GM10248 (cell line): ENCODE data around the gene SHPK.

ENCODE experiments used
- CTCF ChIA-PET: fragments of 300-600 bp; sonication (Branson Sonifier 250); formaldehyde crosslinking; extraction: SDS; loops from one replicate; lab custom pipeline; 2021; ENCODE audit warnings: antibody characterized with exemption; lab: Yijun Ruan, JAX
- POLR2A ChIA-PET: fragments of 350-650 bp; sonication (Branson Sonifier 250); formaldehyde crosslinking; extraction: SDS; loops from one replicate; lab custom pipeline; 2020; ENCODE audit warnings: antibody characterized with exemption; lab: Yijun Ruan, JAX
- DNase-seq: peaks from one replicate; pipeline ENCODE4 v3.0.0; 2012; ENCODE audit errors: extremely low spot score
- TF ChIP-seq, protein P1 (sequence below): IDR thresholded peaks from 2 replicates; pipeline ENCODE4 v1.5.1; 2012; ENCODE audit warnings: mild to moderate bottlenecking, low read depth; ENCODE audit errors: extremely low read depth, missing control alignments, control extremely low read depth

Gene SHPK

DNA sequence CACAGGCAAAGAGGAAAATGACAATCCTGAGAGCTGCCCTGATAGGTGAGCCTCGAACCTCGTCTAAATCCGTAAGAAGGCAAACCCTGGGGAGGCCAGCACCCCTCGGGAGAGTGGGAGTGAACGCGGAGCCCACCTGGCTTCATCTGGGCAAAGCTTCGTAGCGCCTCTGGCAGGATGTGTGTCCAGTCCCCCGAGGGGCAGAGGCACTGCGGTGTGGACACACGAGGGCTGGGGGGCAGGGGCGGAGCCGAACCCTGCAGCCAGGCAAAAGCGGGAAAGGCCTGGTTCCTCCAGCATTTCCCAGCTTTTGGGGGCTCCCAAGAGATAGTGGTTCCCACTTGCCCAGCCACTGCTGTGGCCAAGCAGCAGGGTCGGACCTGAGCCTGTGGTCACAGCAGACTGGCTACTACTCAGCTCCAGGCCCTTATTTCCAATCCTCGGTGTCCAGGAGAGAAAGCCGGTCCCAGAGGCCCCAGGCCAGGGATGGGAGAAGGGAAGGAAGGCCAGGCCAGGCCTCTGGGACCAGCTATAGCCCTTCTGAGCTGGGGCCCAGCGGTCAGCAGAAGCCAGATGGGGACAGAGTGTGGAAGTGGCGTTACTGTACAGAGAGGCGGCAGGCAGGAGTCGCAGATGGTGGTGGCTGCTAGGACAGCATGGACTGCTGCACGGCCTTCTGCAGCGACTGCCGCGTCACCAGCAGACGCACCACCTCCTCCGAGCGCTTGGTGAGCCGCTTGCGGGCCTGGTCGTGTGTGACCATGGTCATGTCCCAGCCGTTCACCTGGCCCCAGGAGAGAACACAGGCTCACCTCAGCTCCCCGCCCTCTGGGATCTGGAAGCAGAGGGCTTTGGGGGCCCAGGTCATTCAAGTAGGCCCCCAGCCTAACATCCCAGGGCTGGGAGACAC is 27.3 kb upstream of the SHPK start:
- POLR2A ChIA-PET = no interaction called here
- TF ChIP-seq, protein P1, sequence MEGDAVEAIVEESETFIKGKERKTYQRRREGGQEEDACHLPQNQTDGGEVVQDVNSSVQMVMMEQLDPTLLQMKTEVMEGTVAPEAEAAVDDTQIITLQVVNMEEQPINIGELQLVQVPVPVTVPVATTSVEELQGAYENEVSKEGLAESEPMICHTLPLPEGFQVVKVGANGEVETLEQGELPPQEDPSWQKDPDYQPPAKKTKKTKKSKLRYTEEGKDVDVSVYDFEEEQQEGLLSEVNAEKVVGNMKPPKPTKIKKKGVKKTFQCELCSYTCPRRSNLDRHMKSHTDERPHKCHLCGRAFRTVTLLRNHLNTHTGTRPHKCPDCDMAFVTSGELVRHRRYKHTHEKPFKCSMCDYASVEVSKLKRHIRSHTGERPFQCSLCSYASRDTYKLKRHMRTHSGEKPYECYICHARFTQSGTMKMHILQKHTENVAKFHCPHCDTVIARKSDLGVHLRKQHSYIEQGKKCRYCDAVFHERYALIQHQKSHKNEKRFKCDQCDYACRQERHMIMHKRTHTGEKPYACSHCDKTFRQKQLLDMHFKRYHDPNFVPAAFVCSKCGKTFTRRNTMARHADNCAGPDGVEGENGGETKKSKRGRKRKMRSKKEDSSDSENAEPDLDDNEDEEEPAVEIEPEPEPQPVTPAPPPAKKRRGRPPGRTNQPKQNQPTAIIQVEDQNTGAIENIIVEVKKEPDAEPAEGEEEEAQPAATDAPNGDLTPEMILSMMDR = no peak
- DNase-seq = no peak
- CTCF ChIA-PET = interaction anchor here (1.0 to 1.4 kb wide), 4 partner anchors 14 to 165 kb away, joined by 3 read pairs; no protein-coding TSS in a partner anchor

DNA sequence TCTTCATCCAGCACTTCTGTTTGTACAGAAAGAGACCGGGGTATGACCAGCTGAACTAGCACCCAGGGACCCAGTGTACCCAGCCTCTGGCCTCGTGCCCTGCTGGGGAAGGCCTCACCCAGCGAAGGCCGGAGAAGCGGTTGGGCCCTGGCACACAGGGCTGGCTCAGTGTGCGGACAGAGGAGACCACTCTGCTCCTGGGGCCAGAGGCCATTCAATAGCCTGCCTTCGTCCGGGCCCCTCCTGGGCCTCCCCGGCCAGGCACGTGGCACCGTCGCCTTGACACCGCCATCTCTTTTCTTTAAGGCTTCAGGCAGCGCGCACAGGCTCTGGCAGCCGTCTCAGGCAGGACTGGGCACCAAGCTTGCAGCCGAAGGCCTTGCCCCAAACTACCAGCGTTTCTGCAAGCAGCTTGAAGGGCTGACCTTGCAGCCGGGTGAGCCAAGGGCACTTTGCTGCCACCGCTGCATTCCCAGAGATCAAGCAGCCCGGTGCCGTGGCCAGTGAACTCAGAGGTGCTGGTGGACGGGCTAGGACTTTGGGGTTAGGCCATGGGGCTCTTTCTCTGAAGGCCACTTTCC is 24.4 kb upstream of the SHPK start:
- ChIA-PET CTCF (interaction anchor here (1.1 kb wide), 1 partner anchor 13 kb away, joined by 4 read pairs; no protein-coding TSS in a partner anchor), POLR2A (no interaction called here)
- TF ChIP-seq, protein P1 = no peak
- no peak for DNase-seq

- ChIA-PET POLR2A (no interaction called here), CTCF (interaction anchor here (1.1 kb wide), 1 partner anchor 12 kb away, joined by 4 read pairs; no protein-coding TSS in a partner anchor)
- TF ChIP-seq, protein P1 = no peak
- DNase-seq = no peak
Measured at GRCh38 chr17:3659541-3660111, 23.6 kb upstream of the SHPK start.

- TF ChIP-seq, protein P1 = no peak
- ChIA-PET POLR2A (no interaction called here), CTCF (no interaction called here)
- DNase-seq = no peak
Measured at GRCh38 chr17:3658784-3659449, 22.9 kb upstream of the SHPK start.

DNA sequence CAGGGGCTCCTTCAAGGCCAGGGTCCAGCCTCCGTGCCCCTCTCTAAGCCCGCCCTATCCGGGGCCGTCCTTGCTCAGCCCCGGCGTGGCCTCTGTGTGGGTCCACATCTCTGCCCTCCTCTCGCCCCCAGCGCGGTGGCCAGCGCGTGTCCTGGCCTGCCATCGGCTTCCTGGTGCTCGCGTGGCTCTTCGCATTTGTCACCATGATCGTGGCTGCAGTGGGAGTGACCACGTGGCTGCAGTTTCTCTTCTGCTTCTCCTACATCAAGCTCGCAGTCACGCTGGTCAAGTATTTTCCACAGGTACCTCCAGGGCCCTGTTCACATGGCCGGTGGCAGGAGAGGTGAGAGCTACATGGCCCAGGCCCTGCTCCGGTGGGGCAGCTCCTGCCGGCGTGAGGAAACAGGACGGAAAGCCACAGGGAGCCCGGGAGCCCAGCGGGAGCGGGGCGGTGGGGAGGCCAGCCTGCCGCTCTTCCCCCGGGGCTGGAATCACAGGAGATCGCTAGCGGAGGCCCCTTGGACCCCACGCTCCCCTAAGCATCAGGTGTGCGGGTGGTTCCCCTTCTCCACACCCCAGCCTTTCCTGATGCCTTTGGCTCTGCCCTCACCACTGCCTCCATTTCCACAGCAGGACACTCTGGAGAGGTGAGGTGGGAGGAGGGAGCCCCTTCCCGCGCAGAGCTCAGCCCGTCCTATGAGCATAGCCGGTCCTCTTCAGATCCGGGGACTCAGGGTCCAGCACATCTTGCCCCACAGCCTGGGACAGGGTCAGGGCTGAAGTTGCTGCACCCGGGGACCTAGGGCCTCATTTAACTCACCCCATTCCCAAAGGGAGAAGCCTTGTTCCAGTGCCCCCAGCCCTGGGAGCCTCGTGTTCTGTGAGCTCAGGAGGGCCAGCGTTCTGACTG is 22.1 kb upstream of the SHPK start:
- ChIA-PET POLR2A (interaction anchor here (0.7 kb wide), 1 partner anchor 22 kb away, joined by 3 read pairs; the partner anchor contains the start of genes CTNS and SHPK), CTCF (interaction anchor here (0.7 kb wide), 1 partner anchor 186 kb away, joined by 3 read pairs; no protein-coding TSS in a partner anchor)
- TF ChIP-seq, protein P1 = no peak
- no peak for DNase-seq
